Activated T-helper 17 cell treated with anti-CD3 and anti-CD28 coated beads, Interleukin-2, amount 50 U/mL, for 72 hours (primary cell): ENCODE results near the gene MRPS23. TPM values are rescaled to one million over a fixed set of nuclear protein-coding genes. Genes with fewer than 3 reads are reported as not detected.

Experiments
- total RNA-seq, 2 donors: library from RNA; stranded (reverse); gene quantifications; one replicate each; pipeline ENCODE4 v1.2.3, GENCODE V29; 2022

MRPS23 gene
- total RNA-seq, 2 donors from 2014 or later = 27.5 to 48.5 TPM

Other genes with a start within 250 kb of the MRPS23 start
- gene CCDC182, start 104.7 kb downstream of the MRPS23 start, total RNA-seq = not detected
- under 1 TPM; 0.15 to 0.56 TPM for gene CUEDC1, start 105.4 kb upstream of the MRPS23 start, total RNA-seq
- 10 to 100 TPM; 21.4 to 29.6 TPM for gene VEZF1, start 138.2 kb upstream of the MRPS23 start, total RNA-seq
- gene SRSF1, start 157.2 kb upstream of the MRPS23 start, total RNA-seq = 100 to 1,000 TPM; 276 to 391 TPM
- gene DYNLL2, start 233.4 kb upstream of the MRPS23 start, total RNA-seq = 10 to 100 TPM; 24.3 to 27.1 TPM